OCI-LY7 (cell line): ENCODE data around the gene CDKN2A. TPM values are rescaled to one million over a fixed set of nuclear protein-coding genes. Genes with fewer than 3 reads are reported as not detected.

Experiments
- BruUV-seq: library from RNA; stranded (reverse); fragments of 400-500 nt; replicated peaks from 2 replicates; lab custom pipeline; 2021; lab: Mats Ljungman, UMichigan
- CTCF ChIA-PET: fragments of 300-600 bp; sonication (Branson Sonifier 250); formaldehyde crosslinking; loops from one replicate; lab custom pipeline; 2022; ENCODE audit warnings: antibody characterized with exemption; ENCODE audit not compliant: unreplicated experiment; lab: Charles Lee
- POLR2A ChIA-PET: fragments of 300-600 bp; sonication (Branson Sonifier 250); formaldehyde crosslinking; loops from one replicate; lab custom pipeline; 2022; ENCODE audit warnings: antibody characterized with exemption; lab: Charles Lee
- DNase-seq: peaks from one replicate; pipeline ENCODE4 v3.0.0-alpha.2; 2015; ENCODE audit warnings: low spot score
- H2AFZ ChIP-seq: fragments of 200-600 bp; sonication (generic), shearing (Covaris generic); 2 replicates; pipeline ENCODE4 v1.6.1; 2014; ENCODE audit warnings: mild to moderate bottlenecking, antibody characterized with exemption, low read length, moderate library complexity
- H3K27ac ChIP-seq: fragments of 200-600 bp; sonication (generic); 2 replicates; pipeline ENCODE4 v1.5.1; 2014; ENCODE audit warnings: mixed run types, low read depth, mild to moderate bottlenecking, moderate library complexity, low read length, inconsistent platforms; ENCODE audit not compliant: poor library complexity, severe bottlenecking
- H3K36me3 ChIP-seq: fragments of 200-600 bp; sonication (generic); 2 replicates; pipeline ENCODE4 v1.6.1; 2014; ENCODE audit warnings: mild to moderate bottlenecking, antibody characterized with exemption, low read length, moderate library complexity, mixed read lengths; ENCODE audit not compliant: insufficient read depth
- H3K4me1 ChIP-seq: fragments of 200-600 bp; sonication (generic); 2 replicates; pipeline ENCODE4 v1.5.1; 2014; ENCODE audit warnings: mild to moderate bottlenecking, low read length; ENCODE audit not compliant: insufficient read depth, poor library complexity, severe bottlenecking
- H3K4me2 ChIP-seq: fragments of 200-600 bp; sonication (generic); 2 replicates; pipeline ENCODE4 v1.6.1; 2014; ENCODE audit warnings: mild to moderate bottlenecking, low read length
- H3K4me3 ChIP-seq: fragments of 200-600 bp; sonication (generic); 2 replicates; pipeline ENCODE4 v1.5.1; 2014; ENCODE audit warnings: mild to moderate bottlenecking, low read depth, low read length; ENCODE audit not compliant: poor library complexity, severe bottlenecking
- H3K79me2 ChIP-seq: fragments of 200-600 bp; sonication (generic); 2 replicates; pipeline ENCODE4 v1.6.1; 2016; ENCODE audit warnings: low read depth, mild to moderate bottlenecking, low read length, moderate library complexity, mixed read lengths; ENCODE audit not compliant: insufficient read depth
- H3K9me2 ChIP-seq: fragments of 200-600 bp; sonication (generic); 2 replicates; pipeline ENCODE4 v1.6.1; 2016; ENCODE audit warnings: mild to moderate bottlenecking, low read length, mixed read lengths; ENCODE audit not compliant: insufficient read depth
- H3K9me3 ChIP-seq: fragments of 200-600 bp; sonication (generic); 2 replicates; pipeline ENCODE4 v1.6.1; 2014; ENCODE audit warnings: mild to moderate bottlenecking, mixed run types, low read length, mixed read lengths
- H4K20me1 ChIP-seq: fragments of 200-600 bp; sonication (generic); 2 replicates; pipeline ENCODE4 v1.6.1; 2014; ENCODE audit warnings: mild to moderate bottlenecking, antibody characterized with exemption, low read length, moderate library complexity, mixed read lengths; ENCODE audit not compliant: insufficient read depth
- EZH2phosphoT487 ChIP-seq: fragments of 200-600 bp; sonication (generic); IDR thresholded peaks from 2 replicates; pipeline ENCODE4 v1.6.1; 2018; ENCODE audit warnings: low read depth, borderline replicate concordance, mild to moderate bottlenecking, mixed run types, antibody characterized with exemption, low read length, moderate library complexity, mixed read lengths
- intact Hi-C: fragments of 100-400 bp; cut with micrococcal nuclease; formaldehyde crosslinking; loops from one replicate; pipeline ENCODE4 v1.10.0; 2022; ENCODE audit not compliant: unreplicated experiment
- total RNA-seq, 2 experiments: library from RNA; depleted of rRNA in 1 of 2; stranded (reverse); fragments of >200 nt in 1 of 2; shearing (Covaris generic) in 1 of 2; gene quantifications; 2 replicates each; pipeline ENCODE4 v1.2.3, GENCODE V29; 2014 to 2022
- TF ChIP-seq, protein P1 (sequence below): fragments of 200-600 bp; sonication (generic); conservative IDR thresholded peaks from 2 replicates; pipeline ENCODE4 v1.5.1; 2014; ENCODE audit warnings: mild to moderate bottlenecking, antibody characterized with exemption, low read length, moderate library complexity, mixed read lengths

CDKN2A gene
- total RNA-seq, 2 experiments from 2014 or later, result 145 to 216 TPM

DNA sequence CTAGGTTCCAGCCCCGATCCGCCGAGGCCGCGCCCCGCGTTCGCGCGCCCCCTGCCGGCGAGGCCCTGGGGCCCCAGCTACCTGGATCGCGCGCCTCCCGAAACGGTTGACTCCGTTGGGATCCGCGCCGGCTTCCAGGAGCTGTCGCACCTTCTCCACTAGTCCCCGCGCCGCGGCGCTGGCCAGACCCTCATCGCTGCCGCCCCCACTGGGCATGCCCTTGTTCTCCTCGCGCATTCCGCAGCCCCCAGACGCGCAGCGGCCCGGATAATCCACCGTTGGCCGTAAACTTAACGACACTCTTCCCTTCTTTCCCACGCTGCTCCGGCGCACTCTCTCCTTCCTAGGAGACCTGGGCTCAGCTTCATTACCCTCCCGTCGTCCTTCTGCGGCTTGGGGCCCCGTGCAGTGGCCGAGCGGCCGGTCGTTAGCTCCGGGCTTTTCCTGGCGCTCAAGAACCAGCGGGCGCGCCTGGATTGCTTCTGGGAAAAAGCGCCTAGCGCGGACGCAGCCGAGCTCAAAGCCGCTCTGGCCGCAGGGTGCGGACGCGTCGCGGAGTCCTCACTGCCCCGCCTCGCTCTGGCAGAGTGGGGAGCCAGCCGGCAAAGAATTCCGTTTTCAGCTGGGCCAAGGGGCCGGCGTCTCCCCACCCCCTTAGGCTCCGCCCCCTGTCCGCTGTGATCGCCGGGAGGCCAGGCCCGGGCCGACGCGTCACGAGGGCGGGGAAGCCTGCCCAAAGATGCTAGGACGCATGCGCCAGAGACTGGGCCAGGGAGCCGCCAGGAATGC lies 14.7 kb upstream of the CDKN2A start, which contains the start of gene CDKN2B:
Gene CDKN2B, minus strand, starts transcription at position 589 of the 789 bp plus-strand sequence. Its CDS starts 352 bp downstream, at position 237.
- Histone ChIP-seq H2AFZ (peak within 1 kb of the TSS; percentile 74; the same call in 1 of the 2 replicates), H3K9me2 (no peaks in the 10 kb centered on the region), H3K4me1 (peaks cover 42% of the 10 kb centered on the region), H3K9me3 (no peaks in the 10 kb centered on the region), H3K4me3 (peak within 1 kb of the TSS; percentile 73), H3K27ac (no peak within 1 kb of the TSS), H4K20me1 (0 out of 2 replicates have a peak, but pooled peaks cover 13% of the 10 kb centered on the region), H3K36me3 (peaks cover 26% of the 10 kb centered on the region), H3K4me2 (peak within 1 kb of the TSS; percentile 94), H3K79me2 (peaks cover 42% of the 10 kb centered on the region; the same call in 1 of the 2 replicates)
- TF ChIP-seq EZH2phosphoT487, result no peak
- TF ChIP-seq, protein P1, sequence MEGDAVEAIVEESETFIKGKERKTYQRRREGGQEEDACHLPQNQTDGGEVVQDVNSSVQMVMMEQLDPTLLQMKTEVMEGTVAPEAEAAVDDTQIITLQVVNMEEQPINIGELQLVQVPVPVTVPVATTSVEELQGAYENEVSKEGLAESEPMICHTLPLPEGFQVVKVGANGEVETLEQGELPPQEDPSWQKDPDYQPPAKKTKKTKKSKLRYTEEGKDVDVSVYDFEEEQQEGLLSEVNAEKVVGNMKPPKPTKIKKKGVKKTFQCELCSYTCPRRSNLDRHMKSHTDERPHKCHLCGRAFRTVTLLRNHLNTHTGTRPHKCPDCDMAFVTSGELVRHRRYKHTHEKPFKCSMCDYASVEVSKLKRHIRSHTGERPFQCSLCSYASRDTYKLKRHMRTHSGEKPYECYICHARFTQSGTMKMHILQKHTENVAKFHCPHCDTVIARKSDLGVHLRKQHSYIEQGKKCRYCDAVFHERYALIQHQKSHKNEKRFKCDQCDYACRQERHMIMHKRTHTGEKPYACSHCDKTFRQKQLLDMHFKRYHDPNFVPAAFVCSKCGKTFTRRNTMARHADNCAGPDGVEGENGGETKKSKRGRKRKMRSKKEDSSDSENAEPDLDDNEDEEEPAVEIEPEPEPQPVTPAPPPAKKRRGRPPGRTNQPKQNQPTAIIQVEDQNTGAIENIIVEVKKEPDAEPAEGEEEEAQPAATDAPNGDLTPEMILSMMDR, result peak; percentile 94
- BruUV-seq, result no TSS peak
- CTCF ChIA-PET, result interaction anchor here (0.7 to 0.9 kb wide), 3 partner anchors 13 to 28 kb away, joined by 3 to 4 read pairs (median 4); partner anchors contain the start of genes CDKN2A and CDKN2B-AS1
- DNase-seq, result peak; percentile 90
- POLR2A ChIA-PET, result interaction anchor here (0.6 to 3.7 kb wide), 20 partner anchors 9 to 1081 kb away, joined by 3 to 34 read pairs (median 4); partner anchors contain the start of genes CDKN2A and CDKN2B-AS1
- intact Hi-C loops, result loop anchor here (1.0 kb wide), 2 partner anchors 13 to 196 kb away; no protein-coding TSS in a partner anchor

DNA sequence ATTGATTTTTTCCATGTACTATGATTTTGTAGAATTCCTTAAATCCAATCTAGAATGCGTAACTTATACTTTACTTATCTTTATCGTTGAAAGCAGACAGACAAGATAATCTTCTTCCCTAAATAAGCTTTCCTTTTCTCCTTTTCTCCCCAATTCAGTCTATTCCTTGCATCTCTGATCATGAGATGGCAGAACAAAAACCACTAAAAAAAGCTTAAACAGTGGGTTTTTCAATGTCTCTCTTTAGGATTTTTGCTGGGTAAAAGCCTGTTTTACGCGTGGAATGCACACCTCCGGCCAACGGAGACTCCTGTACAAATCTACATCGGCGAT lies 14.2 kb upstream of the CDKN2A start:
- CTCF ChIA-PET, result interaction anchor here (0.7 to 0.9 kb wide), 3 partner anchors 12 to 29 kb away, joined by 3 to 4 read pairs (median 4); partner anchors contain the start of genes CDKN2A and CDKN2B-AS1
- H3K36me3 ChIP-seq, result peaks cover 21% of the 10 kb centered on the region
- no peak overlapping the region for H3K27ac ChIP-seq
- peaks cover 47% of the 10 kb centered on the region; the same call in 1 of the 2 replicates for H3K79me2 ChIP-seq
- peak overlapping the region; percentile 94 for H3K4me2 ChIP-seq
- peak overlapping the region; percentile 73 for H3K4me3 ChIP-seq
- no peak for DNase-seq
- intact Hi-C loops, result loop anchor here (1.0 kb wide), 2 partner anchors 12 to 195 kb away; no protein-coding TSS in a partner anchor
- TF ChIP-seq EZH2phosphoT487, result no peak
- TF ChIP-seq, protein P1, result no peak
- POLR2A ChIA-PET, result interaction anchor here (0.6 to 3.7 kb wide), 22 partner anchors 9 to 1080 kb away, joined by 3 to 34 read pairs (median 4); partner anchors contain the start of genes CDKN2A and CDKN2B-AS1
- peaks cover 46% of the 10 kb centered on the region for H3K4me1 ChIP-seq
- no peaks in the 10 kb centered on the region for H3K9me2 ChIP-seq
- H4K20me1 ChIP-seq, result 0 out of 2 replicates have a peak, but pooled peaks cover 17% of the 10 kb centered on the region
- H2AFZ ChIP-seq, result peak overlapping the region; percentile 50; the same call in 1 of the 2 replicates
- BruUV-seq, result no TSS peak
- no peaks in the 10 kb centered on the region for H3K9me3 ChIP-seq
